Occipital lobe (tissue), 2 donors: Measurements from ENCODE around the gene DSG4. TPM values are rescaled to one million over a fixed set of nuclear protein-coding genes. Genes with fewer than 3 reads are reported as not detected.

Source experiments
- DNase-seq: peaks from one replicate; lab custom pipeline; 2025; lab: John Stamatoyannopoulos, UW
- total RNA-seq: library from RNA; depleted of rRNA; stranded (reverse); fragments of >200 nt; gene quantifications from one replicate; pipeline ENCODE4 v1.2.3, GENCODE V29; 2014

The DSG4 gene
- total RNA-seq, 1 donor from 2014 or later = not detected

DNA sequence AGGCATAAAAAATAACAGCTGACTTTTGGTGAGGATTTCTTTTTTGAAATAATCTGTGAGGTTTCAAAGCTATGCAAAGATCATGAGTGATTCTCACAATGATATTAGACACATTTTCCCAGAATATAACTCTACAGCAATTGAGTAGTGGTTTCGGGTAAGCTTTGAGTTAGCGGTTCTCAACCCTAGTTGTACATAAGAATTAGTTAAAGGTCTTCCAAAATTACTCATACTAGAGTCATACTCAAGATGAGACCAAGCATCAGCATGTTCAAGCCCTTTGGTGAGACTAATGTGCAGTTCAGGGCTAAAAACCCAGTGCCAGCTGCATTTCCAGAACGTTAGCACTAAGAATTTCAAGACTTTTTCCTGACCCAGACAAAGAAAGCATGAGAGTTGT lies 31.1 kb downstream of the DSG4 start:
- DNase-seq = no peak

DNA sequence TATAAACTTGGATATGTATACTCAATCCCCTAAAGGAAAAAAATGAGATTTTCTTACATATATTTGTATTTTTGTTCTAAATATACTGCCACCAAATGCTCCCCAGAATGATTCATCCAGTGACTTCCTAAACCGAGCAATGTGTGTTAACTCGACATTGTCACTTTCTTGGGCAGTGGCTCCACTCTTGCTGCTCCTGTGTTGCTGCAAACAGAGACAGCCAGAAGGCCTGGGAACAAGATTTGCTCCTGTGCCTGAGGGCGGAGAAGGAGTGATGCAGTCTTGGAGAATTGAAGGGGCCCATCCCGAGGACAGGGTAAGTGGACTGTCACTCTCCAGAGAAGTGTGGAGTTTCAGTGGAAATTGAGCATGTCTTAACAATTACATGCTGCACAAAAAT lies 32.7 kb downstream of the DSG4 start:
- DNase-seq = no peak

DNA sequence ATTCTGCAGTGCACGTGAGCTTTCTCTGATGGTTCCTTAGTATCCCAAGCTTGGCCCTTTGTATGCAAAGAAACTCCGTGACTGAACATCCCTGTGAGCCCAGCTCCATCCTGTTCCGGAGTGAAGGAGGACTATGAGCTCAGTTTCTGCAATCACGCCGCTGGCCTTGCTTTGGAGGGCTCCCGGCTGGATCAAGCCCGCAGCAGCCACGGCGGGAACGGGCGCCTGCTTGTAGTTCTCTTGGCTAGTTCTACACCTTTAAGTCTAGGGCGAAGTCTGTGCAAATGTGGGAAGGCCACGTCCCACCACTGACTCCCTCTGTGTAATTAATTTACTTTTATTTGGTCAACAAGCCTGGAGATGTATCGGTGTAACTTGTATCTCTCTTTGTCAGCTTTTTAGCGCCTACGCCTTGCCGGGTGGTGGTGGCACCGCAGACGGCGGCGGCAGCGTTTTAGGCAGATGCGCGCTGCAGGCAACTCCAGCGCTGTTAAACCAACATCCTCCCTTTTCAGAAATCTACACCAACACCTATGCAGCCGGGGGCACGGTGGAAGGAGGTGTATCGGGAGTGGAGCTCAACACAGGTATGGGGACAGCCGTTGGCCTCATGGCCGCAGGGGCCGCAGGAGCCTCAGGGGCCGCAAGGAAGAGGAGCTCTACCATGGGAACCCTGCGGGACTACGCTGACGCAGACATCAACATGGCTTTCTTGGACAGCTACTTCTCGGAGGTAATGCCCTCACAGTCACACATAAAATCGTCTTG lies 34.3 kb downstream of the DSG4 start:
- DNase-seq = no peak

DNA sequence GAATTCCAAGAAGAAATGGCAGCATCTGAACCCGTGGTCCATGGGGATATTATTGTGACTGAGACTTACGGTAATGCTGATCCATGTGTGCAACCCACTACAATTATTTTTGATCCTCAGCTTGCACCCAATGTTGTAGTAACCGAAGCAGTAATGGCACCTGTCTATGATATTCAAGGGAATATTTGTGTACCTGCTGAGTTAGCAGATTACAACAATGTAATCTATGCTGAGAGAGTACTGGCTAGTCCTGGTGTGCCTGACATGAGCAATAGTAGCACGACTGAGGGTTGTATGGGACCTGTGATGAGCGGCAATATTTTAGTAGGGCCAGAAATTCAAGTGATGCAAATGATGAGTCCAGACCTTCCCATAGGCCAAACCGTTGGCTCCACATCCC lies 36.6 kb downstream of the DSG4 start:
- no peak for DNase-seq

DNA sequence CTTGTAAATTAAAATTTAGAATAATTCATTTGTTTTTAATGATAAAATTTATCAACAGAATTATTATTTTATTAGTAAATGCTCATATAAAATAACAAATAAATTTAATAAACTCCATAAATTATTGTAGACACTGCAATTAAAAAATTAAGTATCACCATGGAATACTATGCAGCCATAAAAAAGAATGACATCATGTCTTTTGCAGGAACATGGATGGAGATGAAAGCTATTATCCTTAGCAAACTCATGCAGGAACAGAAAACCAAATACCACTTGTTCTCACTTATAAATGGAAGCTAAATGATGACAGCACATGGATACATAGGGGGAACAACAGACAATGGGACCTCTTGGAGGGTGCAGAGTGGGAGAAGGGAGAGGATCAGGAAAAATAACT lies 41.3 kb downstream of the DSG4 start:
- DNase-seq = no peak

DNA sequence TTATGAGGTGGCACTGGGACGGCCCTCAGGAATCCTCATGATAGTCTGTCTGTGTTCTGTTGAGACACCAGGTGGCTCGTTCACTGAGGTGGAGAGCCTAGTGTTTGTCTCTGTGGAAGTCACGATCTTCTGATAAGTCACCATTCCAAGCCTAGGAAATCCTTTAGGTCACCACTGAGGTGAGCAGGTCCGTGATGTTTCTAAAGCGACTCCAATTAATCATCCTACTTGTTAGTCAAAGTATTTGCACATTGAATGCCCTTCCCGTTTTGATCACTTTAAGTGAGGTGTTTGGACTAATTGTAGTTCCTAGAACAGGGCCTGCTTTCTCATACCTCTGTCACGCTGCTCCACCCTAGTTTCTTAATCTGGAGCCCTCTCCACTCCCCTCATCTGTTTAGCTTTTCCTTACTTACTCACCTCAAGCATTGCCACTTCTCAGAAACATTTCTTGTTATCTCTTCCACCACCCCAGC lies 42.9 kb downstream of the DSG4 start:
- DNase-seq = no peak

DNA sequence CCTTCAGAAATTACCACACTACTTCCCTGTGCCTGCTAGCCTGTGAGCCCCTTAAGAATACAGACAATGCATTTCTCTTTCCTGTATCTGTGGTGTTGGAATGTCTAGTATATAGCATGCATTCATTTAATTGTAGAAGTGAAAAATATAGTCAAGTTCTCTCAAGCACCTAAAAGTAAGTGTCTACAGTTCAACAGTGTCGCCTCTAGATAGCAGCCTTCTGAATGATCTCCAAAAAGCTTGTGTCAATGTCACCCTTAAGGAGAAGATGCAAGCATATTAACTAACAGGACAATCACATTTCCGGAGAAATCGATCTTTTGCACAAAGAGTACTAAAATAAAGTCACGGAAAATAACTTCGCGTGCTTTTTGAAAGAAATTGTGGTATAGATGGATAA lies 43.5 kb downstream of the DSG4 start:
- DNase-seq = no peak

DNA sequence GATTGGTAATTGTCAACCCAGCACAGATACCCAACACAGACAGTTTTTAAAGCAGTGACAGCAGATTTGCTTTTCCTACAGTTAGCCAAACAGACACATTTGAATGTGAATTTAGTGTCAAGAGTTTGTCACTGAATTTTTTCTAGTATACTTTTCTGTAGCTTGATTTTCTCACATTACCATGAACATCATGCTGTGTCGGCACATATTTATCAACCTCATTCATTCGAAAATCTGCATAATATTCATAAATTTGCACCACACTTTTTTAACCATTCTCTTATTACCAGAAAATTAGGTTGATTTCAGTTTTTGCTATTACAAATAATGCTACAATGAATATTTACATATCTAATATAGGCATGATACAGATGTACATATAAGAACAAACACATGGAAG lies 43.9 kb downstream of the DSG4 start:
- DNase-seq = no peak

DNA sequence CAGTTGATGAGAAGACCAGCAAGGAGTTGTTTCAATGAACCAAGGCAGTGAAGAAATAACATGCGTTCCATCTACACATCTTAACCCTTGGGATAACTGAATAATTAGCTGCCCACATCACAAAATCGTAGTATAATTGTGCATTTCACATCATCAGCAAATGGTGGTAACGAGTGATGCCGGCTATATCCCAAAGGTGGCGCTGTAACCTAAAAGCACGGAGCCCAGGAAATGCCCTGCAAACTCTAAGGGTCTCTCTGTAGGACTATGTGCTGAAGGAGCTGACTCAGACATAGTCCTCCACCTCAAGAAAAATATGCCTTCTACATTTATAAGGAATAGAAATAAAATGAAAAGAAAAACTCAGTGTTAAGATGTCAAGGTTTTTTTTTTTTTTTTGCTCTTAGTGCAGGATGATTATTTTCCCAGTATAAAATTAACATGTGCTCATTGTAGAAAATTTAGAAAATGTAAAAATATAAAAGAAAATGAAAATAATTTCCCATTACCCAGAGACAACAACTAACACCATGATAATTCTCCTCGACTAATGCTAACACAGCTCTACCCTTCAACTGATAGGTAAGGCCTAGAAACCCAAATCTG lies 47.9 kb downstream of the DSG4 start:
- no peak for DNase-seq

DNA sequence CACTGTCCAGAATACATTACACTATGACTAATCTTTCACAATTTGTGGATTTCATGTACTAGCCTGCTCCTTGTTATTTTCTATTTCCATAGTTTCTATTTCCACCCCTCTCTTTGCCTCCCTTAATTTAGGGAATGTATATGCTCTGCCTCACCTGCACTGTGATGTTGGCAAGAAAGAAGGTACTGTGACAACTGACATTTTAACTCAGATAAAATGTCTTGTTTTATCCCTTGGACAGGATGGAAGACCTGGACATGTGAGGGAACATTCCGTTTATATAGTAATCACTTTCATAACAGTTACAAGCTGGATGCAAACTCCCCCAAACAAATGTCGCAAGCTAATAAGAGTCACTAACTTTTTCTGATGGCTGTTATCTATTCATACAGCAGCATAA lies 49.4 kb downstream of the DSG4 start:
- DNase-seq = no peak

DNA sequence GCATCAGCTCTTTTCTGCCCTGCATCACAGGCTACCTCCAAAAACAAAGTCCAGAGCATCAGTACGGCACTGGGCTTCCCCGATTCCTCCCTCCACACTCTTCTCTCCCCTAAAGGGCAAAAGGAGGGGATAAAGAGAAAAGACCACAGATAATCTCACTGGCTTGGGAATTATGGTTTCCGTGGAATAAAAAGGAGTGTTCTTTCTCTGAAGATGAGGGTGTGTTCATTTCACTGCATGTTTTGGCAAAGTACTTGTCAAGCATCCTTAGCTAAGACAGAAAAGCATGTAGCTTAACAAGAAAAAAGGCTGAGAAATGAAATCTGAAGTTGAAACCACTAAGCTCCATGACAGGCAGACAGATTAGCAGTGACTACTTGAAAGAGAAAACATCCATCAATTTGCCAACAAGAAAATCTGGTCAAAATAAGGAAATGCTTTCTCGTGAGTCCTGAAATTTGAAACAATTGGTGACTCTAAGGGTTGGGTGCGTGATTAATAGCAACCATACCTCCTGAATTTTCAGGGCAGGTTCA lies 50.4 kb downstream of the DSG4 start:
- no peak for DNase-seq

DNA sequence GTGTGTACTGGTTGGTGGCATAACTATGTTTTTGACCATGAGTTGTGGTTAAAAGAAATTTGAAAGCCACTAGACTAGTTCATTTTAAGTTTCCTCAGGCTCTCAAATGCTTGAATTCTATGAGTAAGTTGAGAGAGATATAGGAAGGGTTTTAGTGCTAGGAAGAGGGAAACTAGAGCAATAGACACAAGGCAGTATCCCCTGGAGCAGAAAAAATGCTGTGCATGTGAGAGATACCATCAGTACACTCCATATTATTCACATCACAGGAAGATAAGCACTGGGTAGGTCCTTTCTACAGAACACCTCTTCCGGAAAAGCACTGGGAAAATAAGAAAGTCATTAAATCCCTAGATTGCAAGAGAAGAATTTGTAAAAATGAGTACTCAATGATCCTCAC lies 51.6 kb downstream of the DSG4 start:
- DNase-seq = no peak

DNA sequence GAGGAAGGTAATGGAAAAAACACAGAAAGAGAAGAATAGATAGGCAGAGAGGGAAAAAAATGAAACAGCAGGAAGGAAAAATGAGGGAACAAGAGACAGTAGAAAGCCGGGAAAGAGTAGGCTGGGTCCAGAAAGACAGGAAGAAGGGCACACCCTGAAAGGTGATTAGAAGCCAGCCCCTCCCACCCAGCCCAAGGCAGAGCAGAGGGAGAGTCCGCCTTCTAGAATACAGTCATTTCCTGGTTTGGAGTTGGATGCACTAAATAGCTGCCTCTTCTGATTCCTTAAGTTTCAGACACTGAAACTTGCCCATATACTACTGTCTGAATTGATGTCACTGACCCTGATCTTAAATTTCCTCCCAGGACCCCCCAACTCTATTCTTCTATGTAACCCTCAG lies 53.0 kb downstream of the DSG4 start:
- no peak for DNase-seq

DNA sequence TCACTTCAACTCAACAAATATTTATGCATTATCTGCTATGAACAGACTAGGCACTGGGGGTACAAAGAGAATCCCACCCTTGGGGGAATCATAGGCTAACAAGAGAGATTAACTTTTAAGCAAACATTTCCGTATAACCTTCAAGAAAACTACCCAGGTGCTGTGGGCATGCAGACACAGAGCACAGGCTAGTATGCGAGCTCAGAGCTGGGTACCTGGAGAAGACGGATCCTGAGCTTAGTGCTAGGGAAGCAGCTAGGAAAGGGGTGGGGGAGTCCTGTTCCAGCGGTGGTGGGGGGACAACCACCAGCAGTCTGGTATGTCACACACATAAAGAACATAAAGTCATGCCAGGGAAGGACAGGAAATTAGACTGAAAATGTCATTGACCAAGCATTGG lies 53.5 kb downstream of the DSG4 start:
- DNase-seq = no peak

DNA sequence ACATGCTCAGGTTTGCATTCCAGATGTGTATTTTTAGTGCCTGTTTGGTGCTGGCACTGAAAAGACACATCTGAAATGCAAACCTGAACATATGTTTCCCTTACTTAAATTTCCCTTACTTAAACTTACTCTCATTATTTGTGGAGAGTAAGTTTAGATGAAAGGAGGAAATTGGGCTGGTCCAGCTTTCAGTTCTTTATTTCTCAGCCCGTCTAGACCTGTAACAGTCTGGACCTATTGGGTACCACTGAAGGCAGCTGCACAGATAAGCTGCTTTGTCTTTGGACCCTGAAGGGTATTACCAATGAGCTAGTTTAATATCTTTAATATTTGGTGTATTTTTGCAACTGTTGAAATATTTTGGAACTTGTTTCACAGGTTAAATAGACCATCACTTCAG lies 54.0 kb downstream of the DSG4 start:
- DNase-seq = no peak

DNA sequence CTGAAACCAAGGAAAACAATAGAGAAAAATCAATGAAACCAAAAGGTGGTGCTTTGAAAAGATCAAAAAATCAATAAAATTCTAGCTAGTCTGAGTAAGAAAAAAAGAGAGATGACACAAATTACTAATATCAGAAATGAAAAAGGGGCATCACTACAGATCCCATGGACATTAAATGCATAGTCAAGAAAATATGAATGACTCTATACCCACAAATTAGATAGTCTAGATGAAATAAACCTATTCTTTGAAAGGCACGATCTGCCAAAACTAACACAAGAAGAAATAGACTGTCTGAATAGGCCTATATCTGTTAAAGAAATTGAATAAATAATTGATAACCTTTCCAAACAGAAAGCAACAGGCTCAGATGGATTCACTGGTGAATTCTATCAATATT lies 55.7 kb downstream of the DSG4 start:
- no peak for DNase-seq

DNA sequence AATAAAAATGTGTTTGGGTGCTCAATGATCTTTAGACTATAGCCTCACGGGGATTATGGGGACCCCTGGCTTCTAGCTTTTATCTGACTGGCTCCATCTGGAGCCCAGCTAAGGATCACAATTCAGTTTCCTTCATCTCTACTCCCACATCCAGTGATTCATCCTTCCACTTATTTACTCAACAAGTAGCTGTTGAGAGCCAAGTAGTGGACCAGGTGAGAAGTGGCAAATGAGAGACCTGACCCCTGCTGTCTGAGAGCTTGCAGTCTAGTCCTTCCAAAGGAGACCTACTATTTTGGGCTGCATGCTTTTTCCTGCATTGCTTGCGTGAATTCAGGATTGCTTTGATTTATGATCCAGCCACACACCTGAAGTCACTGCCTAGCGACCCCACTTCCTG lies 60.2 kb downstream of the DSG4 start:
- no peak for DNase-seq

DNA sequence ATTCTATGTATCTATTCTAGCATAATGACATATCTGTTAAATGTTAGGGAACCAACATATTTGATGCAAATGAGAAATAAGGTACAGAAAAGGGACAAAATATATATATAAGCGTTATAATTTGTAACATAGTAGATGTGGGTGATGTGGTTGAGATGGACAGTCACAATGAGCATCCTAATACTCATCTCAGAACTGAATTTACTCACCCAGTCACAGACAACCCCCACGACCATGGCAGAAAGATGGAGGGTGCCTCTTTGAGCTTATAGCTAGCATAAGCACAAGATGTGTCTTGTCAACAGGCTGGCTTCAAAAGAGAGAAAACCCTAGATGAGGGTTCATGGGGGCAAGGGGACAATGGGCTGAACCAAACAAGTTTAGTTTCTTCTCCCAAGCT lies 61.8 kb downstream of the DSG4 start:
- no peak for DNase-seq

DNA sequence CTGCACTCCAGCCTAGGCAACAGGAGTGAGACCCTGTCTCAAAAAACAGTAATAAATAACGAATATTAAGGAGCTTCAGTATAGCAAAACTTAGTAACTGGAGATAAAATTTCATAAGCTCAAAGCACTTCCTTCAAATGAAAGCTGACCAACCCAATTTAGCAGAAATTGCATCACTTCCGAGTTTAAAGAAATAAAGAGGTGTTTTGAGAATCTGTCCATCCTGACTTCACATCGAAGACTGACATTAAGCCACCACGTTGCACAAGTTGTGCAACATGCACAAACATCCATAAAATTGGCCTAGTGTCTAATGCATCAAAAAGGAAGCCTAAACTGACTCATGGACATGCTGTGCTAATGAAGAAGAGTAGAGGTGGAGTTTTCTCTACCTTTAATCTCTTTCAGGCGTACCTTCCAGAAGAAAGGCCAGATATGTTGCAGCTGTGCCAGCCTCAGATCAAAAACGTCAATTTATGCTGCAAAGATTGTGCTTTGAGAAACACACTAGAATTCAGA lies 63.3 kb downstream of the DSG4 start:
- no peak for DNase-seq

DNA sequence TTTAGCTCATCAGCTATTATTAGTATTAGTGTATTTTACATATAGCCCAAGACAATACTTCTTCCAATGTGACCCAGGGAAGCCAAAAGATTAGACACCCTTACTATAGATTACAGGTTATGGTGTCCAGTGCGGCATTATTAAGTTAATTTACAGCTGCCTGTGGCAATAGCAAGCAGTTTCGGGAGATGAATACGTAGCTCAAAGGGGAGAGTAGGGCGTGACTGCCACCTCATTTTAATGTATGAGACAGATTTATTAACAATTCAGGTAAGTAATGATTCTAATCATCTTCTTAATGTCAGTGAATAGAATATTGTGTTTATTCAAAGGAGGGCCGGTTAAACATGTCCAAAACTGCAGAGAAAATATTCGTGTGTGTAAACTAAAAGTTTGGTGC lies 64.2 kb downstream of the DSG4 start:
- no peak for DNase-seq

DNA sequence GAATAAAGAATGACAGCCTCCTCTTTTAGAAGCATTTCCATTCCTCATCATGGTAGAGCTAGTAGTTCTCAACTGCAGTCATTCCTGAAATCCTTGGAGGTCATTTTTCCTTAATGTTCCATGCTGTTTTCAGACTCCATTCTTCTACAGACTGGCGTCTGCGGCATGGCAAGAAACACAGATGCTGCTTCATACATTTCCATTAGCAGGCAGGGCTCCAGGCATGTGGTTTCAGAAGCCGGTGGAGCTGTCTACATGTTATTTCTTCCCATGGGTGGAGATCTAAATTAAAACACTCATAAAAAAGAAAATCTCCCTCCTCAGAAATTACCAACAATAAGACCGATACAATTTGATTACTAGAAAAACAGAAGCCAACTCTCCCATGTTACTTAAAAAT lies 64.9 kb downstream of the DSG4 start:
- no peak for DNase-seq

DNA sequence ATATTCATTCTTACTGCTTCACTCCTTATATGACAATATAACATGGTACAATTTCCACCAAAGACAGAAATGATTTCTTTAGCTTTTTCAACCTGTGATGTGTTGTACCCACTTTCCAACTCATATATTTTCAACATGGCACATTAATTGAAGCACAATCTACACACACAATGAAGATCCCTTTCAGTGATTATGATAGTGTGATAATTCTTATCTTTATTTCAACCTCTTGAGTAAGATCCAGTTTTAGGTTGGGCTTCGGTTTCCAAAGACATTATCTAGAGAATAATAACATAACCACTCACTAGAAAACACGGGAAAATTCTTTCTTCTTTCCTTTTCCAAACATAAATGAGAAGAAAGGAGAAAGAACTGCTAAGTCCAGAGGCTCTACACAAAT lies 67.6 kb downstream of the DSG4 start:
- no peak for DNase-seq

DNA sequence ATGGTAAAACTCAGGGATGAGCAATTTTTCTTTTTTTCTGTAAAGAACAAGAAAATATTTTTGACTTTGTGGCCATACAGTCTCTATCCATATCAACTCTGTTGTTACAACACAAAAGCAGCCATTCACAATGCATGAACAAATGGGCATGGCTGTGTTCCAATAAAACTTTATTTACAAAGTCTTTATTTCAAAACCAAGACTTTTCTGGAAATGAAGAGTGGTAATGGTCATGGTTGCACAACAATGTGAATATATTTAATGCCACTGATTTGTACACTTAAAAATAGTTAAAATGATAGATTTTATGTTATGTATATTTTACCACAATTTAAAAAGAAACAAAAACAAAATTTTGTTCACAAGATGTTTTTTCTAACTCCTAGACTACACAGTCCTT lies 69.3 kb downstream of the DSG4 start:
- no peak for DNase-seq
